Coronary artery (tissue), 2 donors: ENCODE data around the gene JMJD7.

Experiments used
- DNase-seq: peaks from one replicate; pipeline ENCODE4 v3.0.0-alpha.2; 2017; ENCODE audit warnings: low spot score
- H3K27ac ChIP-seq, 2 donors: fragments of 200-600 bp; sonication (generic); one replicate each; pipeline ENCODE4 v1.5.1; 2016 to 2019
- H3K4me3 ChIP-seq: fragments of 200-600 bp; sonication (generic); 2 replicates; pipeline ENCODE4 v1.5.1; 2016; ENCODE audit warnings: mild to moderate bottlenecking, moderate library complexity
- CTCF ChIP-seq: fragments of 200-600 bp; sonication (generic); IDR thresholded peaks from one replicate; pipeline ENCODE4 v1.5.1; 2019; ENCODE audit warnings: antibody characterized with exemption

Gene JMJD7

GRCh38 chr15:41869770-41870688 is 42.1 kb downstream of the JMJD7 start:
- Histone ChIP-seq H3K4me3 (no peak overlapping the region), H3K27ac (no peak overlapping the region)
- DNase-seq = no peak
- no peak for TF ChIP-seq CTCF

GRCh38 chr15:41870689-41871081 is 42.8 kb downstream of the JMJD7 start:
- no peak for DNase-seq
- Histone ChIP-seq H3K4me3 (no peak overlapping the region), H3K27ac (no peak overlapping the region)
- TF ChIP-seq CTCF = no peak

- Histone ChIP-seq H3K4me3 (no peak overlapping the region), H3K27ac (no peak overlapping the region)
- TF ChIP-seq CTCF = no peak
- no peak for DNase-seq
Measured at GRCh38 chr15:41871175-41871905, 43.4 kb downstream of the JMJD7 start.

GRCh38 chr15:41872166-41872747 is 44.4 kb downstream of the JMJD7 start:
- DNase-seq = no peak
- Histone ChIP-seq H3K27ac (no peak overlapping the region), H3K4me3 (no peak overlapping the region)
- no peak for TF ChIP-seq CTCF

- H3K27ac ChIP-seq = no peak overlapping the region
- H3K4me3 ChIP-seq = no peak overlapping the region
- no peak for DNase-seq
- no peak for TF ChIP-seq CTCF
Measured at GRCh38 chr15:41873711-41874110, 45.8 kb downstream of the JMJD7 start.

- H3K27ac ChIP-seq = no peak overlapping the region
- no peak for TF ChIP-seq CTCF
- H3K4me3 ChIP-seq = no peak overlapping the region
- DNase-seq = no peak
Measured at GRCh38 chr15:41874736-41875135, 46.8 kb downstream of the JMJD7 start.
